WTC11 (cell line): Measurements from ENCODE around the gene CCT3. TPM values are rescaled to one million over a fixed set of nuclear protein-coding genes. Genes with fewer than 3 reads are reported as not detected.

Experiments
- ATAC-seq: fragments of 200-7000 bp; cut with Tn5 transposase; 2 replicates; pipeline ENCODE4 v1.10.0; 2021; ENCODE audit warnings: mild to moderate bottlenecking, moderate library complexity
- CTCF ChIA-PET: fragments of 300-600 bp; sonication (Branson Sonifier 250); formaldehyde crosslinking; loops from one replicate; lab custom pipeline; 2021; ENCODE audit warnings: antibody characterized with exemption; lab: Charles Lee
- POLR2A ChIA-PET: fragments of 350-600 bp; sonication (Branson Sonifier 250); formaldehyde crosslinking; loops from one replicate; lab custom pipeline; 2021; ENCODE audit warnings: antibody characterized with exemption; lab: Charles Lee
- DNase-seq: peaks from one replicate; pipeline ENCODE4 v3.0.0; 2021; ENCODE audit warnings: low spot score
- H3K27ac Mint-ChIP-seq: 2 replicates; pipeline ENCODE4 v1.8.0; 2021; ENCODE audit warnings: mixed read lengths
- H3K27me3 Mint-ChIP-seq: 2 replicates; pipeline ENCODE4 v1.8.0; 2021; ENCODE audit warnings: low read depth, mild to moderate bottlenecking, moderate library complexity, mixed read lengths
- H3K36me3 Mint-ChIP-seq: 2 replicates; pipeline ENCODE4 v1.8.0; 2021; ENCODE audit warnings: mixed read lengths
- H3K4me1 Mint-ChIP-seq: 2 replicates; pipeline ENCODE4 v1.8.0; 2022; ENCODE audit warnings: mixed read lengths
- H3K4me3 Mint-ChIP-seq: 2 replicates; pipeline ENCODE4 v1.8.0; 2021; ENCODE audit warnings: mild to moderate bottlenecking, moderate library complexity, mixed read lengths
- H3K9me3 Mint-ChIP-seq: 2 replicates; pipeline ENCODE4 v1.8.0; 2021; ENCODE audit warnings: mixed read lengths
- ATF2 ChIP-seq: sonication (generic); formaldehyde crosslinking; IDR thresholded peaks from 2 replicates; pipeline ENCODE4 v1.8.1; 2022; ENCODE audit warnings: low read depth, missing genetic modification reagents, borderline replicate concordance
- ATF6 ChIP-seq: sonication (generic); formaldehyde crosslinking; IDR thresholded peaks from 2 replicates; pipeline ENCODE4 v1.8.1; 2023; ENCODE audit warnings: mild to moderate bottlenecking, missing genetic modification reagents
- CTCF ChIP-seq: fragments of 200-600 bp; IDR thresholded peaks from 2 replicates; pipeline ENCODE4 v1.8.0; 2022; ENCODE audit warnings: antibody characterized with exemption
- FOXJ3 ChIP-seq: sonication (generic); formaldehyde crosslinking; IDR thresholded peaks from 2 replicates; pipeline ENCODE4 v1.9.0; 2021; ENCODE audit warnings: missing genetic modification reagents, mild to moderate bottlenecking, borderline replicate concordance
- JAZF1 ChIP-seq: fragments of 250-450 bp; sonication (Bioruptor Pico); IDR thresholded peaks from 2 replicates; pipeline ENCODE4 v1.9.0; 2021; ENCODE audit warnings: moderate library complexity, mild to moderate bottlenecking, inconsistent platforms
- JUN ChIP-seq: sonication (generic); formaldehyde crosslinking; IDR thresholded peaks from 2 replicates; pipeline ENCODE4 v1.8.0; 2023; ENCODE audit warnings: mild to moderate bottlenecking, missing genetic modification reagents
- MLX ChIP-seq: sonication (generic); formaldehyde crosslinking; IDR thresholded peaks from 2 replicates; pipeline ENCODE4 v1.8.1; 2023; ENCODE audit warnings: mild to moderate bottlenecking, missing genetic modification reagents, moderate library complexity
- NFE2L1 ChIP-seq: sonication (generic); formaldehyde crosslinking; IDR thresholded peaks from 2 replicates; pipeline ENCODE4 v1.8.1; 2023; ENCODE audit warnings: missing genetic modification reagents
- OVOL2 ChIP-seq: fragments of 250-450 bp; sonication (Bioruptor Pico); IDR thresholded peaks from 2 replicates; pipeline ENCODE4 v1.9.0; 2021; ENCODE audit warnings: mild to moderate bottlenecking, borderline replicate concordance
- PREB ChIP-seq: sonication (generic); formaldehyde crosslinking; IDR thresholded peaks from 2 replicates; pipeline ENCODE4 v1.8.1; 2022; ENCODE audit warnings: mild to moderate bottlenecking, missing genetic modification reagents, moderate library complexity, borderline replicate concordance
- RELA ChIP-seq: sonication (generic); formaldehyde crosslinking; IDR thresholded peaks from 2 replicates; pipeline ENCODE4 v1.8.1; 2022; ENCODE audit warnings: missing genetic modification reagents, mild to moderate bottlenecking, borderline replicate concordance
- SMAD3 ChIP-seq: sonication (generic); formaldehyde crosslinking; IDR thresholded peaks from 2 replicates; pipeline ENCODE4 v1.8.0; 2022; ENCODE audit warnings: missing genetic modification reagents, mild to moderate bottlenecking, borderline replicate concordance
- SMAD4 ChIP-seq: sonication (generic); formaldehyde crosslinking; IDR thresholded peaks from 2 replicates; pipeline ENCODE4 v1.8.0; 2022; ENCODE audit warnings: mild to moderate bottlenecking, missing genetic modification reagents
- SP1 ChIP-seq: sonication (generic); formaldehyde crosslinking; conservative IDR thresholded peaks from 2 replicates; pipeline ENCODE4 v1.8.1; 2022; ENCODE audit warnings: missing genetic modification reagents
- USF2 ChIP-seq: sonication (generic); formaldehyde crosslinking; IDR thresholded peaks from 2 replicates; pipeline ENCODE4 v1.8.1; 2023; ENCODE audit warnings: mild to moderate bottlenecking, missing genetic modification reagents, moderate library complexity
- ZBTB43 ChIP-seq: sonication (generic); formaldehyde crosslinking; IDR thresholded peaks from 2 replicates; pipeline ENCODE4 v1.8.1; 2023; ENCODE audit warnings: mild to moderate bottlenecking, missing genetic modification reagents
- ZNF263 ChIP-seq: sonication (generic); formaldehyde crosslinking; IDR thresholded peaks from 2 replicates; pipeline ENCODE4 v1.8.1; 2022; ENCODE audit warnings: low read depth, mild to moderate bottlenecking, moderate library complexity, missing genetic modification reagents
- ZSCAN18 ChIP-seq: fragments of 250-450 bp; sonication (Bioruptor Pico); IDR thresholded peaks from 2 replicates; pipeline ENCODE4 v2.1.2; 2022; ENCODE audit warnings: mild to moderate bottlenecking, moderate library complexity
- total RNA-seq: library from RNA; stranded (reverse); gene quantifications from 3 replicates; pipeline ENCODE4 v1.2.3, GENCODE V29; 2021

CCT3 gene
- total RNA-seq, 1 experiment from 2014 or later = 479 TPM

- no peak overlapping the region for H3K27ac Mint-ChIP-seq
- TF ChIP-seq SP1 (CRISPR knock-in tag) = no peak
- TF ChIP-seq ZSCAN18 (CRISPR knock-in tag) = no peak
- no peak for TF ChIP-seq ZNF263 (CRISPR knock-in tag)
- no peak for TF ChIP-seq SMAD4 (CRISPR knock-in tag)
- TF ChIP-seq ATF6 = no peak
- no peak for TF ChIP-seq SMAD3 (CRISPR knock-in tag)
- TF ChIP-seq USF2 (CRISPR knock-in tag) = no peak
- TF ChIP-seq RELA (CRISPR knock-in tag) = no peak
- no peak for TF ChIP-seq ZBTB43 (CRISPR knock-in tag)
- no peaks in the 10 kb centered on the region for H3K27me3 Mint-ChIP-seq
- ChIA-PET CTCF (interaction anchor here (0.7 to 2.0 kb wide), 3 partner anchors 14 to 176 kb away, joined by 3 to 10 read pairs (median 3); no protein-coding TSS in a partner anchor), POLR2A (interaction anchor here (0.7 kb wide), 1 partner anchor 48 kb away, joined by 3 read pairs; no protein-coding TSS in a partner anchor)
- ATAC-seq (no peak), DNase-seq (no peak)
- no peak overlapping the region for H3K4me3 Mint-ChIP-seq
- H3K4me1 Mint-ChIP-seq = no peaks in the 10 kb centered on the region
- no peaks in the 10 kb centered on the region for H3K9me3 Mint-ChIP-seq
- H3K36me3 Mint-ChIP-seq = peaks cover 35% of the 10 kb centered on the region
Observed at GRCh38 chr1:156305215-156305614, 32.9 kb downstream of the CCT3 start.

- ATAC-seq (no peak), DNase-seq (no peak)
- H3K36me3 Mint-ChIP-seq = peaks cover 21% of the 10 kb centered on the region
- H3K27ac Mint-ChIP-seq = peak overlapping the region; percentile 60; the same call in 1 of the 2 replicates
- POLR2A ChIA-PET = no interaction called here
- CTCF ChIA-PET = interaction anchor here (0.7 to 1.2 kb wide), 3 partner anchors 16 to 143 kb away, joined by 3 to 4 read pairs (median 3); partner anchors contain the start of gene SMG5
- no peaks in the 10 kb centered on the region for H3K9me3 Mint-ChIP-seq
- H3K27me3 Mint-ChIP-seq = no peaks in the 10 kb centered on the region; the same call in 1 of the 2 replicates
- no peaks in the 10 kb centered on the region for H3K4me1 Mint-ChIP-seq
- no peak overlapping the region for H3K4me3 Mint-ChIP-seq
- TF ChIP-seq JUN (no peak), SMAD4 (CRISPR knock-in tag) (no peak), SMAD3 (CRISPR knock-in tag) (no peak), NFE2L1 (CRISPR knock-in tag) (no peak), OVOL2 (CRISPR knock-in tag) (no peak), MLX (CRISPR knock-in tag) (no peak)
- TF ChIP-seq, all 79 proteins: peak for 0
Observed at GRCh38 chr1:156303241-156303640, 34.9 kb downstream of the CCT3 start.

- peaks cover 5% of the 10 kb centered on the region for H3K4me1 Mint-ChIP-seq
- no peak for ATAC-seq
- ChIA-PET CTCF (no interaction called here), POLR2A (no interaction called here)
- no peaks in the 10 kb centered on the region for H3K9me3 Mint-ChIP-seq
- DNase-seq = no peak
- no peak within 1 kb of the TSS for H3K27ac Mint-ChIP-seq
- no peaks in the 10 kb centered on the region for H3K36me3 Mint-ChIP-seq
- H3K4me3 Mint-ChIP-seq = no peak within 1 kb of the TSS
- H3K27me3 Mint-ChIP-seq = no peaks in the 10 kb centered on the region; the same call in 1 of the 2 replicates
- TF ChIP-seq JAZF1 (CRISPR knock-in tag) = no peak
- no peak for TF ChIP-seq PREB (CRISPR knock-in tag)
- TF ChIP-seq FOXJ3 (CRISPR knock-in tag) = no peak
- TF ChIP-seq ATF2 (CRISPR knock-in tag) = no peak
- no peak for TF ChIP-seq CTCF
Observed at GRCh38 chr1:156298852-156299357, 39.2 kb downstream of the CCT3 start, which contains the start of gene VHLL. Gene VHLL (minus strand): TSS chr1:156299307. CDS start chr1:156299189, 118 bp downstream.
